Neural progenitor cell (in vitro differentiated cells): ENCODE results near the gene HIVEP2. TPM values are rescaled to one million over a fixed set of nuclear protein-coding genes. Genes with fewer than 3 reads are reported as not detected.

Source experiments
- DNase-seq: peaks from one replicate; pipeline ENCODE4 v3.0.0-alpha.2; 2016; ENCODE audit warnings: low spot score
- H2AFZ ChIP-seq: fragments of 200-600 bp; sonication (generic); replicated peaks from 2 replicates; pipeline ENCODE4 v1.6.1; 2016; ENCODE audit warnings: antibody characterized with exemption
- H3F3A ChIP-seq: fragments of 200-600 bp; sonication (generic); 2 replicates; pipeline ENCODE4 v1.6.1; 2016; ENCODE audit warnings: antibody characterized with exemption, low read depth
- H3K27ac ChIP-seq: fragments of 200-600 bp; sonication (generic); 2 replicates; pipeline ENCODE4 v1.5.1; 2016; ENCODE audit warnings: mild to moderate bottlenecking
- H3K27me3 ChIP-seq: fragments of 200-600 bp; sonication (generic); 2 replicates; pipeline ENCODE4 v1.6.1; 2016; ENCODE audit warnings: mild to moderate bottlenecking, moderate library complexity
- H3K36me3 ChIP-seq: fragments of 200-600 bp; sonication (generic); 2 replicates; pipeline ENCODE4 v1.5.1; 2016
- H3K4me1 ChIP-seq: fragments of 200-600 bp; sonication (generic); 2 replicates; pipeline ENCODE4 v1.6.1; 2016; ENCODE audit warnings: mixed run types
- H3K4me2 ChIP-seq: fragments of 200-600 bp; sonication (generic); 2 replicates; pipeline ENCODE4 v1.6.1; 2016
- H3K4me3 ChIP-seq: fragments of 200-600 bp; sonication (generic); 2 replicates; pipeline ENCODE4 v1.5.1; 2016
- H3K79me2 ChIP-seq: fragments of 200-600 bp; sonication (generic); 2 replicates; pipeline ENCODE4 v1.6.1; 2016; ENCODE audit warnings: low read depth
- H3K9ac ChIP-seq: fragments of 200-600 bp; sonication (generic); 2 replicates; pipeline ENCODE4 v1.6.1; 2016
- H3K9me3 ChIP-seq: fragments of 200-600 bp; sonication (generic); 2 replicates; pipeline ENCODE4 v1.5.1; 2016; ENCODE audit warnings: low read depth
- H4K20me1 ChIP-seq: fragments of 200-600 bp; sonication (generic); 2 replicates; pipeline ENCODE4 v1.6.1; 2016; ENCODE audit warnings: low read depth
- H3K27ac Mint-ChIP-seq: 3 replicates; pipeline ENCODE4 v1.8.0; 2021; ENCODE audit warnings: mixed read lengths
- H3K27me3 Mint-ChIP-seq: 2 replicates; pipeline ENCODE4 v1.8.0; 2022; ENCODE audit warnings: low read depth, mild to moderate bottlenecking, inconsistent platforms, moderate library complexity, mixed read lengths; ENCODE audit not compliant: insufficient read depth
- H3K36me3 Mint-ChIP-seq: 3 replicates; pipeline ENCODE4 v1.8.0; 2021; ENCODE audit warnings: mixed read lengths
- H3K4me1 Mint-ChIP-seq: 3 replicates; pipeline ENCODE4 v1.8.0; 2021; ENCODE audit warnings: mixed read lengths
- H3K4me3 Mint-ChIP-seq: 3 replicates; pipeline ENCODE4 v1.8.0; 2021; ENCODE audit warnings: mild to moderate bottlenecking, moderate library complexity, mixed read lengths
- H3K9me3 Mint-ChIP-seq: 3 replicates; pipeline ENCODE4 v1.8.0; 2020; ENCODE audit warnings: mixed read lengths
- EZH2 ChIP-seq: fragments of 200-600 bp; sonication (generic); IDR thresholded peaks from 2 replicates; pipeline ENCODE4 v1.6.1; 2017; ENCODE audit warnings: antibody characterized with exemption, mild to moderate bottlenecking, moderate library complexity
- EZH2phosphoT487 ChIP-seq: fragments of 200-600 bp; sonication (generic); IDR thresholded peaks from 2 replicates; pipeline ENCODE4 v1.6.1; 2017; ENCODE audit warnings: antibody characterized with exemption
- total RNA-seq: library from RNA; depleted of rRNA; stranded (reverse); fragments of >200 nt; gene quantifications from 2 replicates; pipeline ENCODE4 v1.2.3, GENCODE V29; 2015; ENCODE audit warnings: low replicate concordance
- TF ChIP-seq, protein P1 (sequence below): fragments of 200-600 bp; sonication (generic); IDR thresholded peaks from 2 replicates; pipeline ENCODE4 v1.5.1; 2017; ENCODE audit warnings: antibody characterized with exemption, mild to moderate bottlenecking

The HIVEP2 gene
- total RNA-seq, 1 donor from 2014 or later: 2.1 TPM

DNA sequence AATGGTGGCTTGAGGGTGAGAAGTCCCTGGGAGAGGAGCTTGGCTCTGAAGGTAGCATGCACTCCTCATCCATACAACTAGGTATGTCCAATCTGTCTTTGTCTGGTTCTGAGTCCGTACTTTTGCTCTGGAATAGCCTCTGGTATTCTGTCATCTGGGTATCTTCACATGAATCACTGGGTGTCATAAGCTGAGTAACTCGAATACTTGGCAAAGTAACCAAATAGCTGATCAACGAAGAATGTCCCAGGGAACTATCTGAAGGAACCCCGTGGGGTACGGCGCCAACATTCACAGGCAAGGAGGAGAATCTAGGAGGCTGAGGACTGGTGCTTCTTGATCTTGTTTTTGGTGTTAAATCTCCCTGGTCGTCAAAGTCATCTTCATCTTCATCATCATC lies 184.8 kb downstream of the HIVEP2 start:
- Mint-ChIP-seq H3K9me3 (no peaks in the 10 kb centered on the region), H3K27ac (no peak overlapping the region), H3K4me3 (no peak overlapping the region), H3K27me3 (peaks cover 3% of the 10 kb centered on the region), H3K4me1 (peaks cover 13% of the 10 kb centered on the region), H3K36me3 (peaks cover 4% of the 10 kb centered on the region)
- TF ChIP-seq, protein P1, sequence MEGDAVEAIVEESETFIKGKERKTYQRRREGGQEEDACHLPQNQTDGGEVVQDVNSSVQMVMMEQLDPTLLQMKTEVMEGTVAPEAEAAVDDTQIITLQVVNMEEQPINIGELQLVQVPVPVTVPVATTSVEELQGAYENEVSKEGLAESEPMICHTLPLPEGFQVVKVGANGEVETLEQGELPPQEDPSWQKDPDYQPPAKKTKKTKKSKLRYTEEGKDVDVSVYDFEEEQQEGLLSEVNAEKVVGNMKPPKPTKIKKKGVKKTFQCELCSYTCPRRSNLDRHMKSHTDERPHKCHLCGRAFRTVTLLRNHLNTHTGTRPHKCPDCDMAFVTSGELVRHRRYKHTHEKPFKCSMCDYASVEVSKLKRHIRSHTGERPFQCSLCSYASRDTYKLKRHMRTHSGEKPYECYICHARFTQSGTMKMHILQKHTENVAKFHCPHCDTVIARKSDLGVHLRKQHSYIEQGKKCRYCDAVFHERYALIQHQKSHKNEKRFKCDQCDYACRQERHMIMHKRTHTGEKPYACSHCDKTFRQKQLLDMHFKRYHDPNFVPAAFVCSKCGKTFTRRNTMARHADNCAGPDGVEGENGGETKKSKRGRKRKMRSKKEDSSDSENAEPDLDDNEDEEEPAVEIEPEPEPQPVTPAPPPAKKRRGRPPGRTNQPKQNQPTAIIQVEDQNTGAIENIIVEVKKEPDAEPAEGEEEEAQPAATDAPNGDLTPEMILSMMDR: no peak
- TF ChIP-seq EZH2: no peak
- no peak for TF ChIP-seq EZH2phosphoT487
- H3K9ac ChIP-seq: no peak overlapping the region
- no peaks in the 10 kb centered on the region for H3K4me1 ChIP-seq
- no peaks in the 10 kb centered on the region for H3K36me3 ChIP-seq
- no peaks in the 10 kb centered on the region for H4K20me1 ChIP-seq
- no peak overlapping the region for H3K4me3 ChIP-seq
- H3K27ac ChIP-seq: no peak overlapping the region
- H2AFZ ChIP-seq: no peak overlapping the region
- H3F3A ChIP-seq: no peaks in the 10 kb centered on the region
- no peak overlapping the region for H3K4me2 ChIP-seq
- no peak for DNase-seq
- no peaks in the 10 kb centered on the region for H3K27me3 ChIP-seq
- H3K79me2 ChIP-seq: no peaks in the 10 kb centered on the region
- no peaks in the 10 kb centered on the region for H3K9me3 ChIP-seq

DNA sequence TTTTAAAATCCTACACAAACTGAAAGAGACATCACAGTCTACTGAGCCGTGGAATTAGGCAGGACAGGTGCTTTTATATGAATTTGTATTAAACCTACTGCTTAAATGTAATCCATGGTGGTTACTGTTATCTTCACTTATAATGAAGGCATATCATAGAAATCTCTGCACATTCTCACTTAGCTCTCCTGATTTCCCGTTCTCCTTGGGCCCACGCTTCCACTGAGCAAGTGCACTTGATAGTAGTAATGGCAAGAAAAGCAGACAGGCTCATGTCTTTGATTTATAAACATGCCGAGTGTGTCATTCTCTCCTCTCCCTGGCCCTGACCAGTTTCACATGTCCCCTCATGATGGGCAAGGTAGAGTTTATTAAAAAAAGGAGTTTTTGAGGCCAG lies 186.3 kb downstream of the HIVEP2 start:
- no peaks in the 10 kb centered on the region for H3F3A ChIP-seq
- no peak overlapping the region for H3K4me2 ChIP-seq
- no peaks in the 10 kb centered on the region for H3K9me3 ChIP-seq
- peaks cover 3% of the 10 kb centered on the region for H3K27me3 Mint-ChIP-seq
- DNase-seq: no peak
- no peak overlapping the region for H3K27ac Mint-ChIP-seq
- H3K36me3 Mint-ChIP-seq: peaks cover 4% of the 10 kb centered on the region
- H3K27ac ChIP-seq: no peak overlapping the region
- H3K79me2 ChIP-seq: no peaks in the 10 kb centered on the region
- no peak overlapping the region for H3K4me3 ChIP-seq
- H3K4me3 Mint-ChIP-seq: no peak overlapping the region
- peaks cover 13% of the 10 kb centered on the region for H3K4me1 Mint-ChIP-seq
- TF ChIP-seq EZH2phosphoT487: no peak
- TF ChIP-seq, protein P1: no peak
- no peak for TF ChIP-seq EZH2
- no peak overlapping the region for H2AFZ ChIP-seq
- H3K36me3 ChIP-seq: no peaks in the 10 kb centered on the region
- H3K27me3 ChIP-seq: no peaks in the 10 kb centered on the region
- H4K20me1 ChIP-seq: no peaks in the 10 kb centered on the region
- H3K9me3 Mint-ChIP-seq: no peaks in the 10 kb centered on the region
- H3K4me1 ChIP-seq: no peaks in the 10 kb centered on the region
- no peak overlapping the region for H3K9ac ChIP-seq

DNA sequence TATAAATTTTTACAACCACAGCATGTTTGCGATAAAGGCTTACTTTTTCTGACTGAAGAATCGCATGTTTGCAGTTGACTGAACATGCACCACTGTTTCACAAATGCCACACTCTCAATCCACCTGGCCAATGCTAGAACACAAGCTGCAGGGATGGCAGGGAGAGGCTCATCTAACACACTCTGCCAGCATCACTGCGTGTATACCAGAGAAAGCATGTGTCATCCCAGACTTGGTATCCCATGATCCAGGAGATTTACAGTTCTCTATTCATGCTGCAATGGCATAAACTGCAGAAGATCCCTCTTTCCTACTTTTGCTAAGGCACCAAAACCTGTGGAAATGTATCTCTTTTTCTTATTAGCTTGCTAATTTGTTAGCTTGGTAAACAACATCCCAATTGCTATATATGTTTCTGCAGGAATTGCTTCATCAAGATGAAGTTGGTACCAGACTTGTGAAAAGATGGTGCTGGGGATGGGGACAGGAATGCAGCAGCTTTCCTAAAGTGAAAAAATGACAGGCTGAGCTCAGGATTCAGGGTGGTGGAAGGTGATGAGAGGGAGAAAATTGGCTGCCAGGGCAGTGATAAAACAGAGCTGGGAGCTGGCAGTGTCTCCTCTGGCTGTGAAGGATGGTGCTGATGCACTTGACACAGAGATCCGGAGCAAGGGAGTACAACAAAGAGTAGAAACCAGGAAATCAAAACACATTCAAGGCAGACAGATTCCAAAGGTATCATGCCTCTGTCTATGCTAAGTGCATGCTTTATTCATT lies 186.9 kb downstream of the HIVEP2 start:
- Histone ChIP-seq H3F3A (no peaks in the 10 kb centered on the region), H3K27me3 (no peaks in the 10 kb centered on the region), H3K9me3 (no peaks in the 10 kb centered on the region), H2AFZ (no peak overlapping the region), H3K4me3 (no peak overlapping the region), H3K36me3 (no peaks in the 10 kb centered on the region), H3K9ac (no peak overlapping the region), H3K4me1 (no peaks in the 10 kb centered on the region), H3K4me2 (no peak overlapping the region), H3K79me2 (no peaks in the 10 kb centered on the region), H4K20me1 (no peaks in the 10 kb centered on the region), H3K27ac (no peak overlapping the region)
- TF ChIP-seq, protein P1: no peak
- TF ChIP-seq EZH2phosphoT487 (no peak), EZH2 (no peak)
- no peak overlapping the region for H3K27ac Mint-ChIP-seq
- H3K9me3 Mint-ChIP-seq: no peaks in the 10 kb centered on the region
- no peak overlapping the region for H3K4me3 Mint-ChIP-seq
- peaks cover 4% of the 10 kb centered on the region for H3K36me3 Mint-ChIP-seq
- H3K27me3 Mint-ChIP-seq: peaks cover 3% of the 10 kb centered on the region
- DNase-seq: no peak
- peaks cover 8% of the 10 kb centered on the region for H3K4me1 Mint-ChIP-seq
